ENCODE measurements around the gene SUSD4. TPM values are rescaled to one million over a fixed set of nuclear protein-coding genes. Genes with fewer than 3 reads are reported as not detected.

SUSD4 gene
- total RNA-seq, 1 donor from 2014 or later = 3.5 TPM

DNA sequence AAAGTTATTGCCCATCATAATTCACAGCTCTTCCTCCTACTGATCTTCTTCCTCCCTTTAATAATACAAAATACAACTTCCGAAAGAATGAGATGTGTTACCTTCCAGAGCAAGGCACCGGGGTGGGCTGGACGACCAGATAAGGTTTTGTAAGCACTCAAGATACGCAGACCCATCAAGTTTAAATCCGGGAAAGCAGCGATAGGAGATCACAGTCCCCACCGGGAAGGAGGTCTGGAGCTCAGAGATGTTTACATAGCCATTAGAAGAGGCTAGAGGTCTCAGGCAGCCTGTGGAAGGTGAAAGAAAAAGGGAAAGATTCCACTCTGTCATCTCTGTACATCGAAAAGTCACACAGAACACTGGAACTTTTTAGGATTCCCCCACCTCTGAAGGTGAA is 99.4 kb downstream of the SUSD4 start:
- Mint-ChIP-seq H3K4me3 (no peak overlapping the region), H3K9me3 (no peaks in the 10 kb centered on the region), H3K27me3 (ENCODE audit: insufficient read depth, low read depth) (no peaks in the 10 kb centered on the region), H3K27ac (no peak overlapping the region), H3K4me1 (peaks cover 14% of the 10 kb centered on the region), H3K36me3 (no peaks in the 10 kb centered on the region)
- Histone ChIP-seq H3K4me1 (peaks cover 32% of the 10 kb centered on the region), H3K27me3 (no peaks in the 10 kb centered on the region), H3K79me2 (ENCODE audit: low read depth) (no peaks in the 10 kb centered on the region), H3K9me3 (ENCODE audit: low read depth) (no peaks in the 10 kb centered on the region), H3K4me2 (no peak overlapping the region), H3K27ac (no peak overlapping the region), H3F3A (ENCODE audit: low read depth) (no peaks in the 10 kb centered on the region), H2AFZ (replicated peaks) (no peak overlapping the region), H3K9ac (no peak overlapping the region), H3K36me3 (no peaks in the 10 kb centered on the region), H4K20me1 (ENCODE audit: low read depth) (no peaks in the 10 kb centered on the region), H3K4me3 (no peak overlapping the region)
- no peak for DNase-seq (ENCODE audit: low spot score)
- TF ChIP-seq, protein P1, sequence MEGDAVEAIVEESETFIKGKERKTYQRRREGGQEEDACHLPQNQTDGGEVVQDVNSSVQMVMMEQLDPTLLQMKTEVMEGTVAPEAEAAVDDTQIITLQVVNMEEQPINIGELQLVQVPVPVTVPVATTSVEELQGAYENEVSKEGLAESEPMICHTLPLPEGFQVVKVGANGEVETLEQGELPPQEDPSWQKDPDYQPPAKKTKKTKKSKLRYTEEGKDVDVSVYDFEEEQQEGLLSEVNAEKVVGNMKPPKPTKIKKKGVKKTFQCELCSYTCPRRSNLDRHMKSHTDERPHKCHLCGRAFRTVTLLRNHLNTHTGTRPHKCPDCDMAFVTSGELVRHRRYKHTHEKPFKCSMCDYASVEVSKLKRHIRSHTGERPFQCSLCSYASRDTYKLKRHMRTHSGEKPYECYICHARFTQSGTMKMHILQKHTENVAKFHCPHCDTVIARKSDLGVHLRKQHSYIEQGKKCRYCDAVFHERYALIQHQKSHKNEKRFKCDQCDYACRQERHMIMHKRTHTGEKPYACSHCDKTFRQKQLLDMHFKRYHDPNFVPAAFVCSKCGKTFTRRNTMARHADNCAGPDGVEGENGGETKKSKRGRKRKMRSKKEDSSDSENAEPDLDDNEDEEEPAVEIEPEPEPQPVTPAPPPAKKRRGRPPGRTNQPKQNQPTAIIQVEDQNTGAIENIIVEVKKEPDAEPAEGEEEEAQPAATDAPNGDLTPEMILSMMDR (IDR thresholded peaks at IDR 0.05) = no peak
- TF ChIP-seq EZH2 (IDR thresholded peaks at IDR 0.05) = no peak
- TF ChIP-seq EZH2phosphoT487 (IDR thresholded peaks at IDR 0.05) = no peak

DNA sequence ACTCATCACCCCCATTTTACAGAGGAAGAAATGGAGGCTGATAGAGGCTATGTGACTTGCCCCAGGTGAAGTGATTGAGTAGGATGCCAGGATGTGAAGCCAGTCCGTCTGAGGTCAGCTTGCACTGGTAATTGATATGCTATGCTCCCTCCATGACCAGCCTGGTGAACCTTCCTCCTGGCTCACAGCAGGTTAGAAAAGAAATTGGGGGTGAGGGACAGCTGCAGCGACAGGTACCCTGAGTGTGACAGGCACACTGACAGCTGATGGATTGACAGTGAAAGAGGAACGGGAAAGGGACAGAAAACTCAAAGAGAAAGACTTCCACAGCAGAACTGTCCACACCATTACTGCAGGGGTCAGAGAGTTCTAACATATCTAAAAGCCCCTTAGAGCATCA is 102.1 kb downstream of the SUSD4 start:
- Histone ChIP-seq H2AFZ (replicated peaks) (no peak overlapping the region), H4K20me1 (ENCODE audit: low read depth) (no peaks in the 10 kb centered on the region), H3K79me2 (ENCODE audit: low read depth) (no peaks in the 10 kb centered on the region), H3K27me3 (no peaks in the 10 kb centered on the region), H3K9me3 (ENCODE audit: low read depth) (no peaks in the 10 kb centered on the region), H3K27ac (no peak overlapping the region), H3F3A (ENCODE audit: low read depth) (no peaks in the 10 kb centered on the region), H3K36me3 (no peaks in the 10 kb centered on the region), H3K4me1 (peaks cover 35% of the 10 kb centered on the region), H3K4me2 (no peak overlapping the region), H3K4me3 (no peak overlapping the region), H3K9ac (no peak overlapping the region)
- TF ChIP-seq EZH2 (IDR thresholded peaks at IDR 0.05) = no peak
- no peak for TF ChIP-seq EZH2phosphoT487 (IDR thresholded peaks at IDR 0.05)
- DNase-seq (ENCODE audit: low spot score) = no peak
- no peak overlapping the region for H3K4me3 Mint-ChIP-seq
- H3K4me1 Mint-ChIP-seq = peaks cover 26% of the 10 kb centered on the region
- no peaks in the 10 kb centered on the region for H3K9me3 Mint-ChIP-seq
- no peak overlapping the region for H3K27ac Mint-ChIP-seq
- peaks cover 2% of the 10 kb centered on the region for H3K27me3 Mint-ChIP-seq (ENCODE audit: insufficient read depth, low read depth)
- no peaks in the 10 kb centered on the region for H3K36me3 Mint-ChIP-seq

DNA sequence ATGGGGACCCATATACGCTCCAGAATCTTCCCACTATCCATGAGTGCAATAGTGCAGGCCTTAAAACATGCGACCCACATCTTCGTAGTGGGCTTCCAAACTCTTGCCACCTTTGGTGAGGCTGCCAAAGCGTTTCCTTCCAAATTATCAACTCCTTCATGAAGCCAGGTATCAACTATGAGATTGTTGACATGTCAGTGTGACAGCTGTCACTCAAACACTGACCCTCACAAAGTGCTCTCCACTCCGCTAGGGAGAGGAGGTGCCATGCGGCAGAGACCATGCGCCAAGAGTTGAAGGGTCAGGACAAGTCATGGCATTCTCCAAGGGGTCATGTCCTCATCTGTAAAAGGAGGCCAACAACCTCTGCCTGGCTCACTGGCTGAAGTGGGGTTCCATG is 103.3 kb downstream of the SUSD4 start:
- Histone ChIP-seq H4K20me1 (ENCODE audit: low read depth) (no peaks in the 10 kb centered on the region), H3F3A (ENCODE audit: low read depth) (no peaks in the 10 kb centered on the region), H3K79me2 (ENCODE audit: low read depth) (no peaks in the 10 kb centered on the region), H3K9ac (no peak overlapping the region), H3K4me3 (no peak overlapping the region), H3K36me3 (no peaks in the 10 kb centered on the region), H3K9me3 (ENCODE audit: low read depth) (no peaks in the 10 kb centered on the region), H3K4me1 (peaks cover 34% of the 10 kb centered on the region), H3K4me2 (no peak overlapping the region), H3K27me3 (no peaks in the 10 kb centered on the region), H3K27ac (no peak overlapping the region), H2AFZ (replicated peaks) (no peak overlapping the region)
- H3K4me1 Mint-ChIP-seq = peaks cover 24% of the 10 kb centered on the region
- TF ChIP-seq EZH2 (IDR thresholded peaks at IDR 0.05) (no peak), EZH2phosphoT487 (IDR thresholded peaks at IDR 0.05) (no peak)
- TF ChIP-seq, protein P1 (IDR thresholded peaks at IDR 0.05) = no peak
- H3K4me3 Mint-ChIP-seq = no peak overlapping the region
- no peak overlapping the region for H3K27ac Mint-ChIP-seq
- H3K36me3 Mint-ChIP-seq = no peaks in the 10 kb centered on the region
- H3K9me3 Mint-ChIP-seq = no peaks in the 10 kb centered on the region
- no peak for DNase-seq (ENCODE audit: low spot score)
- peaks cover 2% of the 10 kb centered on the region for H3K27me3 Mint-ChIP-seq (ENCODE audit: insufficient read depth, low read depth)

DNA sequence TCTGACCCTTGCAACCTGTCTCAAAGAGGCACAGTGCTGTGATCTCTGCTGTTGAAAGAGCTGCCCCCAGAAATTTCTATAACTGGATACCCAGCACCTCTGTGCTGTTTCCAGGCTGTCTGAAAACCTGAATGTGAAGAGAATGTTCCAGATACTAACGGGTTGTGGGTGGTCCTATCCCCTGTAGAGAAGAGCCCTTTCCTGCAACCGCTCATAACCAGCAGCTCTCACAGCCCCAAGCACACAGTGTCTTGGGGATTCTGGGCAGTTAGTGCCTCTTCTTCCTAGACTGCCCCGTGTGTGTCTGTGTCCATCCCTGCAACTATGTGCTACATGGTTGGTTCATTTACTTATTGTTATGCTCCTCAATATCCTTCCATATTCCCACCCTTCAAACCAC is 104.5 kb downstream of the SUSD4 start:
- Histone ChIP-seq H3K27me3 (no peaks in the 10 kb centered on the region), H3K4me2 (no peak overlapping the region), H4K20me1 (ENCODE audit: low read depth) (no peaks in the 10 kb centered on the region), H3F3A (ENCODE audit: low read depth) (no peaks in the 10 kb centered on the region), H2AFZ (replicated peaks) (no peak overlapping the region), H3K9ac (no peak overlapping the region), H3K4me1 (peaks cover 32% of the 10 kb centered on the region), H3K4me3 (no peak overlapping the region), H3K27ac (no peak overlapping the region), H3K9me3 (ENCODE audit: low read depth) (no peaks in the 10 kb centered on the region), H3K36me3 (no peaks in the 10 kb centered on the region), H3K79me2 (ENCODE audit: low read depth) (no peaks in the 10 kb centered on the region)
- Mint-ChIP-seq H3K4me1 (peaks cover 16% of the 10 kb centered on the region), H3K27me3 (ENCODE audit: insufficient read depth, low read depth) (peaks cover 2% of the 10 kb centered on the region), H3K27ac (no peak overlapping the region), H3K9me3 (no peaks in the 10 kb centered on the region), H3K4me3 (no peak overlapping the region), H3K36me3 (no peaks in the 10 kb centered on the region)
- TF ChIP-seq, protein P1 (IDR thresholded peaks at IDR 0.05) = no peak
- TF ChIP-seq EZH2 (IDR thresholded peaks at IDR 0.05) = no peak
- TF ChIP-seq EZH2phosphoT487 (IDR thresholded peaks at IDR 0.05) = no peak
- DNase-seq (ENCODE audit: low spot score) = no peak
